Left ventricle myocardium inferior (tissue), 1 donor: ENCODE measurements around the gene MEGF8. TPM values are rescaled to one million over a fixed set of nuclear protein-coding genes. Genes with fewer than 3 reads are reported as not detected.

Source experiments
- DNase-seq: peaks from one replicate; pipeline ENCODE4 v3.0.0-alpha.2; 2020
- H3K27ac ChIP-seq: fragments of 200-600 bp; replicated peaks from 2 replicates; pipeline ENCODE4 v1.8.0; 2021
- H3K27me3 ChIP-seq: fragments of 200-600 bp; 2 replicates; pipeline ENCODE4 v1.8.0; 2021; ENCODE audit warnings: low read depth
- H3K36me3 ChIP-seq: fragments of 200-600 bp; 2 replicates; pipeline ENCODE4 v1.8.0; 2021
- H3K4me1 ChIP-seq: fragments of 200-600 bp; 2 replicates; pipeline ENCODE4 v1.8.0; 2021
- H3K4me3 ChIP-seq: fragments of 200-600 bp; 2 replicates; pipeline ENCODE4 v1.8.0; 2021; ENCODE audit warnings: mild to moderate bottlenecking, moderate library complexity
- H3K9me3 ChIP-seq: fragments of 200-600 bp; replicated peaks from 2 replicates; pipeline ENCODE4 v1.8.0; 2021
- intact Hi-C: fragments of 100-400 bp; cut with micrococcal nuclease; formaldehyde crosslinking; loops from one replicate; pipeline ENCODE4 v1.11.0; 2022
- total RNA-seq: library from RNA; stranded (reverse); fragmentation: NEBNext Ultra II Directional; extraction: Animal tissue kit (Norgen Biotek cat#: 25700); gene quantifications from one replicate; pipeline ENCODE4 v1.2.1, GENCODE V29; 2021
- TF ChIP-seq, protein P1 (sequence below): fragments of 200-600 bp; IDR thresholded peaks from 2 replicates; pipeline ENCODE4 v1.8.0; 2021; ENCODE audit warnings: antibody characterized with exemption, mild to moderate bottlenecking, borderline replicate concordance
- donor health status: DM: no; HTN: yes; CAD: no; lungs with severe emphysema.

The MEGF8 gene
- total RNA-seq, 1 donor from 2014 or later, result 34.3 TPM

DNA sequence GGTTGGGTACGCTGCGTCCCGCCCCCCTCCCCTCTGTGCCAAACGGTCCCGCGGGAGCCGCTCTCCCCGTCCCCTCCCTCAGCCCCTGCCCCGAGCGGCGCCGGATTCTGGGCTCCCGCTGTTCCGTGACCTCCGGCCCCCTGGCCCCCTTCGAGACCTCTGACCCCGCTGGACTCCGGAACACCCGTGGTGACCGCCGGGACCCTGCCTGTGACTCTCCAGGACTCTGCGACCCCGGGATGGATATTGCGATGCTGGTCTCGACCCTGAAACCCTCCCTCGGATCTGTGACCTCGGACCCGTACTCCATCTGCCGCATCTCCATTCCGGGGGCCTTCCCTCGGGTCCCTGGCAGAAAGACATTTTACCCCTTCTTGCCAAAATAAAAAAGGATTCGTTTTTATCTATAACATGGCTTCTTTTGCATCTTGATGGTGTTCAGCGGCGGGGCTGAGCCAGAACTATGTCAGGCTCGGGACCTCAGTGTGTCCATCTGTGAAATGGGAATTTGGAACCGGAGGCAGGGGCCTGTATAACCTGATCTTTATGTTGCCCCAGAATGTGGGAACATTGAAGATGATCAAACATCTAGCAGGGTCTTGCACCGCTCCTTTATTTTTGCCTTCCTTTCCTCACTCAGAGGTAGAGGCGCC is 654 bp upstream of the MEGF8 start:
- Histone ChIP-seq H3K36me3 (no peaks in the 10 kb centered on the region), H3K4me3 (peak overlapping the region; percentile 79), H3K9me3 (no peaks in the 10 kb centered on the region), H3K4me1 (peaks cover 44% of the 10 kb centered on the region), H3K27me3 (peaks cover 36% of the 10 kb centered on the region), H3K27ac (no peak overlapping the region)
- intact Hi-C loops, result no loop called here
- DNase-seq, result no peak
- TF ChIP-seq, protein P1, sequence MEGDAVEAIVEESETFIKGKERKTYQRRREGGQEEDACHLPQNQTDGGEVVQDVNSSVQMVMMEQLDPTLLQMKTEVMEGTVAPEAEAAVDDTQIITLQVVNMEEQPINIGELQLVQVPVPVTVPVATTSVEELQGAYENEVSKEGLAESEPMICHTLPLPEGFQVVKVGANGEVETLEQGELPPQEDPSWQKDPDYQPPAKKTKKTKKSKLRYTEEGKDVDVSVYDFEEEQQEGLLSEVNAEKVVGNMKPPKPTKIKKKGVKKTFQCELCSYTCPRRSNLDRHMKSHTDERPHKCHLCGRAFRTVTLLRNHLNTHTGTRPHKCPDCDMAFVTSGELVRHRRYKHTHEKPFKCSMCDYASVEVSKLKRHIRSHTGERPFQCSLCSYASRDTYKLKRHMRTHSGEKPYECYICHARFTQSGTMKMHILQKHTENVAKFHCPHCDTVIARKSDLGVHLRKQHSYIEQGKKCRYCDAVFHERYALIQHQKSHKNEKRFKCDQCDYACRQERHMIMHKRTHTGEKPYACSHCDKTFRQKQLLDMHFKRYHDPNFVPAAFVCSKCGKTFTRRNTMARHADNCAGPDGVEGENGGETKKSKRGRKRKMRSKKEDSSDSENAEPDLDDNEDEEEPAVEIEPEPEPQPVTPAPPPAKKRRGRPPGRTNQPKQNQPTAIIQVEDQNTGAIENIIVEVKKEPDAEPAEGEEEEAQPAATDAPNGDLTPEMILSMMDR, result no peak

DNA sequence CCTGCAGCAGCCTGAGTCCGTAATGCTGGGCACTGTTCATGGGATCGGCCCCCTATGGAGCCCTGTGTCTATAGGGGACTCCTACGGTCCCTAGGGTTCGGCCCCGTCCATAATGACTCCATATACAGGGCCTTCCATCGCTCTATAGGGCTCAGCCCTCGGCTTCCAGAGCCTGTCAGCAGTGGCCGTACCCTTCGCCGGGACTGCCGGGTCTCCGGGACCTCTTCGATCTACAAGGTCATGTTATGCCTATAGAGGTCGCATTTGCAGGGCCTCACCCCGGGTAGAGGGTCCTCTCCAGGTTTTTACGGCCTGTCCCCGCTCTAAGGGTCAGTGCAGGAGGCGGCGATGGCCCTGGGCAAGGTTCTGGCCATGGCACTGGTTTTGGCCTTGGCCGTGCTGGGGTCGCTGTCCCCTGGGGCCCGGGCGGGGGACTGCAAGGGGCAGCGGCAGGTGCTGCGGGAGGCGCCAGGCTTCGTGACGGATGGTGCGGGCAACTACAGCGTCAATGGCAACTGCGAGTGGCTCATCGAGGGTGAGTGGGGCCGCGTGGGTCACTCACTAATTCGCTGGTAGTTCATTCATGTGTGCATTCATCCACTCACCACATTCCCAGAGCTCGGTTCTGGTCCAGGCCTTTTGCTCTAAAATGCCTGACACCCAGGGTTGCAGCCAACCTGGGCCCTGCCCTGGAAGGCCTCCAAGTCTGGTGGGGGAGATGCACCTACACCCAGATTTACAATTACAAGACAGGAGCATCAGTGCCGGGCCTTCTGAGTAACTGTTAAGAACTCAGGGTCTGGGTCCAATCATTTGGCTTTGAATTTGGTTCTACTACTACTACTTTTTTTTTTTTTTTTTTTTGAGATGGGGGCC is 699 bp downstream of the MEGF8 start:
- H3K27ac ChIP-seq, result peak overlapping the region; percentile 82
- TF ChIP-seq, protein P1, result no peak

DNA sequence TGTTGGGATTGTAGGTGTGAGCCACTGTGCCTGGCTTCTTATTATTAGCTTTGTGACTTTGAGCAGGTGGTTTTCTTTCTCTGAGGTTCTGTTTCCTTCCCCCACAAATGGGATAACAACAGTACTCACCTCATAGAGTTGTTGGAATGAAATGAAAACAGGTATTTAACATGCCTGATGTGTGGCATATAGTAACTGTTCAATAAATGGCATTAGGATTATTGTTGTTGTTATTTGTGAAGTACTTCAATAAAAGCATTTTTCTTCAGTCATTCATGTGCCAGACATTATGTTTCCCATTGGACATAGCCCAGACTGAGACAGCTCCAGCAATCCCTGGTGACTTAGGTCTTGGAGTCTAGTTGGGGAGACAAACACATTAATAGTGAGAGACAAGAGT is 1.5 kb downstream of the MEGF8 start:
- intact Hi-C loops, result no loop called here
- H3K9me3 ChIP-seq, result no peaks in the 10 kb centered on the region
- H3K27ac ChIP-seq, result no peak overlapping the region
- no peaks in the 10 kb centered on the region for H3K36me3 ChIP-seq
- TF ChIP-seq, protein P1, result no peak
- H3K27me3 ChIP-seq, result peaks cover 30% of the 10 kb centered on the region
- H3K4me1 ChIP-seq, result peaks cover 56% of the 10 kb centered on the region
- peak overlapping the region; percentile 79 for H3K4me3 ChIP-seq
- no peak for DNase-seq

More for the DNA sequence above, 699 bp downstream of the MEGF8 start:
- no peaks in the 10 kb centered on the region for H3K36me3 ChIP-seq
- peaks cover 31% of the 10 kb centered on the region for H3K27me3 ChIP-seq
- peak; percentile 38 for DNase-seq
- intact Hi-C loops, result no loop called here
- H3K4me3 ChIP-seq, result peak overlapping the region; percentile 79
- peaks cover 51% of the 10 kb centered on the region for H3K4me1 ChIP-seq
- no peaks in the 10 kb centered on the region for H3K9me3 ChIP-seq

DNA sequence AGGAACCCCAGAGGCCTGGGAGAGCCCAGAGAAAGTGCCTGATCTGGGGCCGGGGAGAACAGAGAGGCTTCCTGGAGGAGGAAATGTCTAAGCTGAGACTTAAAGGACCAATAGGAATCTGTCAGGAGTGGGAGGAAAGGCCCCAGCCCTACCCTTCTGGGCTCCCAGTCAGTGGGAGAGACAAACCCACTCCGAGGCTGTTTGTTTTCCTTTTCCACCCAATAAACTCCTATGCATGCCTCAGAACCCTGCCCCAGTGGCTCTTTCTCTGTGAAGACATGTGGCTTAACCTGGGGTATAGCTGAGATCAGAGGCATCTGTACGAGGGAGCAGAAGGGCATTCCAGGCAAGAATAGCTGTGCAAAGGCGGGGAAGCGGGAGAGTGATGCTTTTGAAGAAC is 1.9 kb downstream of the MEGF8 start:
- intact Hi-C loops, result no loop called here
- Histone ChIP-seq H3K36me3 (no peaks in the 10 kb centered on the region), H3K27me3 (peaks cover 26% of the 10 kb centered on the region), H3K27ac (no peak overlapping the region), H3K9me3 (no peaks in the 10 kb centered on the region), H3K4me1 (peaks cover 60% of the 10 kb centered on the region), H3K4me3 (no peak overlapping the region)
- TF ChIP-seq, protein P1, result no peak
- DNase-seq, result no peak

DNA sequence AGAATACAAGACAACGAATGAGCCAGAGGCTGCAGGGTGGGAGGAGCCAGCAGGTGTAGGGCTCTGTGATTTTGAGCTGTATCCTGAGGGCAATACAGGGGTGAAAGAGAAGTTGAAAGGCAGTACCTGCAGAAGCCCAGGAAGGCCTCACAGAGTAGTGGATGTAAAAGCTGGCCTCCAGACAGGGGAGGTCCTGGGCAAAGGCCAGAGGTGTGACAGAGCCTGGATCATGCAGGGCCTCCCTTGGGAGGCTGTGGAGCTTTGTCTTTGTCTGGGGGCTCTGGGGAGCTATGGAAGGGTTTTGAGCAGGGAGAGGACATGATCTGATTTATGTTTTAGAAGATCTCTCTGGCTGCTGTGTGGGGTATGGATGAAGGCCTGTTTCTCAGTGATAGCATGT is 2.7 kb downstream of the MEGF8 start:
- DNase-seq, result no peak

More for the DNA sequence above, 2.7 kb downstream of the MEGF8 start:
- Histone ChIP-seq H3K27me3 (peaks cover 19% of the 10 kb centered on the region), H3K4me1 (peaks cover 66% of the 10 kb centered on the region), H3K27ac (no peak overlapping the region), H3K4me3 (no peak overlapping the region), H3K36me3 (no peaks in the 10 kb centered on the region), H3K9me3 (no peaks in the 10 kb centered on the region)
- intact Hi-C loops, result no loop called here
- TF ChIP-seq, protein P1, result no peak
